Thyroid gland (tissue), 4 donors: ENCODE results near the gene ANKRD13B. TPM values are rescaled to one million over a fixed set of nuclear protein-coding genes. Genes with fewer than 3 reads are reported as not detected.

ENCODE experiments used
- DNase-seq, 2 donors: peaks; one replicate each; pipeline ENCODE4 v3.0.0-alpha.2; 2019
- H3K27ac ChIP-seq, 3 donors: fragments of 200-600 bp; sonication (generic); 1 replicate in 2 of 3; 2 replicates in 1 of 3; pipeline ENCODE4 v1.5.1; 2016 to 2019; ENCODE audit warnings: mild to moderate bottlenecking in 1 of 3, moderate library complexity in 1 of 3
- H3K27me3 ChIP-seq: fragments of 200-600 bp; sonication (generic); one replicate; pipeline ENCODE4 v1.5.1; 2019
- H3K36me3 ChIP-seq, 2 donors: fragments of 200-600 bp; sonication (generic); one replicate each; pipeline ENCODE4 v1.5.1; 2016 to 2019
- H3K4me1 ChIP-seq, 2 donors: fragments of 200-600 bp; sonication (generic); one replicate each; pipeline ENCODE4 v1.5.1; 2017 to 2019
- H3K4me3 ChIP-seq, 3 donors: fragments of 200-600 bp; sonication (generic); replicated peaks in 1 of 3; 1 replicate in 2 of 3; 2 replicates in 1 of 3; pipeline ENCODE4 v1.5.1; 2016; ENCODE audit warnings: mild to moderate bottlenecking in 1 of 3
- H3K9me3 ChIP-seq: fragments of 200-600 bp; sonication (generic); one replicate; pipeline ENCODE4 v1.5.1; 2017
- CTCF ChIP-seq, 6 experiments: fragments of 200-600 bp in 3 of 6; fragments of 450-650 bp in 3 of 6; sonication (generic) in 3 of 6; IDR thresholded peaks; one replicate each; pipeline ENCODE4 v1.5.1; 2016 to 2019; ENCODE audit warnings: antibody characterized with exemption in 6 of 6, mild to moderate bottlenecking in 2 of 6, inconsistent platforms in 1 of 6, moderate library complexity in 1 of 6
- POLR2A ChIP-seq, 2 donors: fragments of 450-650 bp; IDR thresholded peaks; one replicate each; pipeline ENCODE4 v1.6.1; 2017; ENCODE audit warnings: antibody characterized with exemption in 2 of 2, mild to moderate bottlenecking in 2 of 2, moderate library complexity in 1 of 2
- WGBS, 2 donors: methylation state at CpG; one replicate each; pipeline ENCODE4 v1.1.5; 2017; 5-methylcytosine and 5-hydroxymethylcytosine counted together
- intact Hi-C: fragments of 100-400 bp; cut with DNase I; formaldehyde crosslinking; loops from one replicate; pipeline ENCODE4 v1.15.1; 2023
- total RNA-seq, 4 donors: library from RNA; depleted of rRNA; stranded (reverse); fragments of >200 nt; gene quantifications; one replicate each; pipeline ENCODE4 v1.2.3, GENCODE V29; 2016

Gene ANKRD13B
- total RNA-seq, 4 donors from 2014 or later: 1.6 to 5.8 (median 3.1) TPM

DNA sequence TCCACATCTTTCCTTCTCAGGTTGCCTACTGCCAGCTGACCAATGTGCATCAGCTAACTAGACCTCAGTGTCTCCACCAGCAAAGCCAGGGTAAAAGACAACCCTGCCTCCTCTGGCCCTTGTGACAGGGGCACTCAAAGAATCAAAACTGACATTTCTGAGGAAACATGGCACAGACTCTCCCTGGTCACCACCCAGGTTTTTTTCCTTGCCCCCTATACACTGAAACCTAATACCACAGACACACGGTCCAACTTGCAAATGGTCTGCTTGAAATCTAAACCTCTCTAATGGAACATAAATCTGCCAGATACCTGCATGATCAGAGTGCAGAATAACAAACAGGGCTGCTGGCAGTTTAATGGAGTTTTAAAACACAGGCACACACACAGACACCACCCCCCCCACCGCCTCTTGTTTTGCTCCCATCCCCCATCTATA is 49.3 kb downstream of the ANKRD13B start:
- Histone ChIP-seq H3K9me3 (no peaks in the 10 kb centered on the region), H3K4me1 (peaks cover 58 to 76% of the 10 kb centered on the region in 2 donors), H3K4me3 (no peak overlapping the region), H3K36me3 (no peaks in the 10 kb centered on the region), H3K27me3 (no peaks in the 10 kb centered on the region), H3K27ac (peak overlapping the region; percentile 88 to 96 (median 90))
- WGBS, 2 donors: 34 to 42% methylated on average over 2 of the region's 2 CpGs
- peak in 1 of 2 donors; percentile 29 for DNase-seq
- intact Hi-C loops: no loop called here
- TF ChIP-seq CTCF (IDR thresholded peaks at IDR 0.05): no peak
- no peak for TF ChIP-seq POLR2A (IDR thresholded peaks at IDR 0.05)

DNA sequence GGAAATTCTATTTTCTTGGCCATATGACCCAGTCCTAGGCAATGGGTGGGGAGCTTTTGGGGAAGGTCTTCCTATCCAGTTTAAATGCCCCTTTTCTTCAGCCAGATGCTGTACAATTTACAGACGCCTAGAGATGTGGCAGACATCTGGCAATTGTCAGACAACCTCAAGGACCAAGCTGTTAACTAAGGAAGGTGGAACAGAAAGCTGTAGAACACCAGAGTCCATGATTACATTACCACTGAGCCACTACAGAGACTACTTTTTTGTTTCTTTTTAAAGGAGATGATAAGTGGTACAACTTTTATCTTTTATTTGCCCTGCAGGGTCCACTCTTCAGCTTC is 50.9 kb downstream of the ANKRD13B start:
- intact Hi-C loops: no loop called here
- peak overlapping the region; percentile 88 to 96 (median 90) for H3K27ac ChIP-seq
- DNase-seq: no peak
- TF ChIP-seq POLR2A (IDR thresholded peaks at IDR 0.05) (no peak), CTCF (IDR thresholded peaks at IDR 0.05) (no peak)
- H3K4me3 ChIP-seq: no peak overlapping the region
- 86 to 91% methylated on average over 1 of the region's 1 CpG for WGBS, 2 donors
- no peaks in the 10 kb centered on the region for H3K36me3 ChIP-seq
- no peaks in the 10 kb centered on the region for H3K9me3 ChIP-seq
- no peaks in the 10 kb centered on the region for H3K27me3 ChIP-seq
- H3K4me1 ChIP-seq: peaks cover 58 to 76% of the 10 kb centered on the region in 2 donors

- WGBS, 2 donors: 45 to 69% methylated on average over 5 of the region's 5 CpGs
- Histone ChIP-seq H3K4me3 (no peak overlapping the region), H3K27ac (peak overlapping the region; percentile 88 to 96 (median 90)), H3K9me3 (no peaks in the 10 kb centered on the region), H3K36me3 (no peaks in the 10 kb centered on the region), H3K27me3 (no peaks in the 10 kb centered on the region), H3K4me1 (peaks cover 60 to 71% of the 10 kb centered on the region in 2 donors)
- intact Hi-C loops: no loop called here
- TF ChIP-seq CTCF (IDR thresholded peaks at IDR 0.05): no peak
- TF ChIP-seq POLR2A (IDR thresholded peaks at IDR 0.05): peak in 1 of 2 donors; percentile 11
- DNase-seq: peak; percentile 64 to 69
These were observed 52.7 kb downstream of the ANKRD13B start for GRCh38 chr17:29645515-29646051.

- Histone ChIP-seq H3K4me3 (no peak overlapping the region), H3K9me3 (no peaks in the 10 kb centered on the region), H3K27ac (no peak overlapping the region), H3K36me3 (no peaks in the 10 kb centered on the region), H3K4me1 (peaks cover 38 to 63% of the 10 kb centered on the region in 2 donors), H3K27me3 (no peaks in the 10 kb centered on the region)
- no peak for DNase-seq
- no peak for TF ChIP-seq POLR2A (IDR thresholded peaks at IDR 0.05)
- TF ChIP-seq CTCF (IDR thresholded peaks at IDR 0.05): no peak
- 89 to 95% methylated on average over 5 of the region's 5 CpGs for WGBS, 2 donors
- intact Hi-C loops: no loop called here
These were observed 55.1 kb downstream of the ANKRD13B start for GRCh38 chr17:29648005-29648404.

GRCh38 chr17:29649359-29649758 is 56.4 kb downstream of the ANKRD13B start:
- Histone ChIP-seq H3K4me3 (no peak overlapping the region), H3K27me3 (no peaks in the 10 kb centered on the region), H3K4me1 (peaks cover 26 to 50% of the 10 kb centered on the region in 2 donors), H3K27ac (peak overlapping the region; percentile 16 to 58 (median 48)), H3K36me3 (no peaks in the 10 kb centered on the region), H3K9me3 (no peaks in the 10 kb centered on the region)
- no peak for TF ChIP-seq CTCF (IDR thresholded peaks at IDR 0.05)
- no peak for TF ChIP-seq POLR2A (IDR thresholded peaks at IDR 0.05)
- DNase-seq: no peak
- intact Hi-C loops: no loop called here
- 92 to 96% methylated on average over 5 of the region's 5 CpGs for WGBS, 2 donors
